Left ventricle myocardium inferior (tissue), 1 donor: Measurements from ENCODE around the gene TMEM101. TPM values are rescaled to one million over a fixed set of nuclear protein-coding genes. Genes with fewer than 3 reads are reported as not detected.

Experiments
- DNase-seq: peaks from one replicate; pipeline ENCODE4 v3.0.0-alpha.2; 2020
- H3K27ac ChIP-seq: fragments of 200-600 bp; replicated peaks from 2 replicates; pipeline ENCODE4 v1.8.0; 2021
- H3K27me3 ChIP-seq: fragments of 200-600 bp; 2 replicates; pipeline ENCODE4 v1.8.0; 2021; ENCODE audit warnings: low read depth
- H3K36me3 ChIP-seq: fragments of 200-600 bp; 2 replicates; pipeline ENCODE4 v1.8.0; 2021
- H3K4me1 ChIP-seq: fragments of 200-600 bp; 2 replicates; pipeline ENCODE4 v1.8.0; 2021
- H3K4me3 ChIP-seq: fragments of 200-600 bp; 2 replicates; pipeline ENCODE4 v1.8.0; 2021; ENCODE audit warnings: mild to moderate bottlenecking, moderate library complexity
- H3K9me3 ChIP-seq: fragments of 200-600 bp; replicated peaks from 2 replicates; pipeline ENCODE4 v1.8.0; 2021
- CTCF ChIP-seq: fragments of 200-600 bp; IDR thresholded peaks from 2 replicates; pipeline ENCODE4 v1.8.0; 2021; ENCODE audit warnings: antibody characterized with exemption, mild to moderate bottlenecking, borderline replicate concordance
- intact Hi-C: fragments of 100-400 bp; cut with micrococcal nuclease; formaldehyde crosslinking; loops from one replicate; pipeline ENCODE4 v1.11.0; 2022
- total RNA-seq: library from RNA; stranded (reverse); fragmentation: NEBNext Ultra II Directional; extraction: Animal tissue kit (Norgen Biotek cat#: 25700); gene quantifications from one replicate; pipeline ENCODE4 v1.2.1, GENCODE V29; 2021
- donor health status: DM: no; HTN: yes; CAD: no; lungs with severe emphysema.

Gene TMEM101
- total RNA-seq, 1 donor from 2014 or later: 18.3 TPM

- Histone ChIP-seq H3K27me3 (peaks cover 54% of the 10 kb centered on the region), H3K4me3 (peak overlapping the region; percentile 68)
- intact Hi-C loops: no loop called here
These were observed 30.2 kb downstream of the TMEM101 start for GRCh38 chr17:43984521-43984920.

GRCh38 chr17:43983515-43984411, 31.0 kb downstream of the TMEM101 start:
- TF ChIP-seq CTCF: peak; percentile 37
- Histone ChIP-seq H3K4me1 (peaks cover 32% of the 10 kb centered on the region), H3K4me3 (peak overlapping the region; percentile 68), H3K27me3 (peaks cover 55% of the 10 kb centered on the region), H3K27ac (no peak overlapping the region), H3K9me3 (no peaks in the 10 kb centered on the region), H3K36me3 (no peaks in the 10 kb centered on the region)
- intact Hi-C loops: no loop called here
- DNase-seq: no peak

More at GRCh38 chr17:43984521-43984920, 30.2 kb downstream of the TMEM101 start:
- no peak overlapping the region for H3K27ac ChIP-seq
- TF ChIP-seq CTCF: no peak
- H3K36me3 ChIP-seq: no peaks in the 10 kb centered on the region
- peaks cover 32% of the 10 kb centered on the region for H3K4me1 ChIP-seq
- no peak for DNase-seq
- no peaks in the 10 kb centered on the region for H3K9me3 ChIP-seq

- TF ChIP-seq CTCF: no peak
- intact Hi-C loops: no loop called here
- Histone ChIP-seq H3K27ac (no peak overlapping the region), H3K27me3 (peaks cover 59% of the 10 kb centered on the region), H3K36me3 (no peaks in the 10 kb centered on the region), H3K9me3 (no peaks in the 10 kb centered on the region), H3K4me3 (peak overlapping the region; percentile 68), H3K4me1 (peaks cover 32% of the 10 kb centered on the region)
- no peak for DNase-seq
These were observed 31.6 kb downstream of the TMEM101 start for GRCh38 chr17:43983196-43983514.

- peaks cover 60% of the 10 kb centered on the region for H3K27me3 ChIP-seq
- intact Hi-C loops: no loop called here
These were observed 32.6 kb downstream of the TMEM101 start for GRCh38 chr17:43982171-43982570.

GRCh38 chr17:43979671-43980070, 35.1 kb downstream of the TMEM101 start:
- no peak for DNase-seq

More at GRCh38 chr17:43982171-43982570, 32.6 kb downstream of the TMEM101 start:
- no peak overlapping the region for H3K4me3 ChIP-seq
- H3K9me3 ChIP-seq: no peaks in the 10 kb centered on the region
- no peak overlapping the region for H3K27ac ChIP-seq
- no peak for DNase-seq
- H3K36me3 ChIP-seq: no peaks in the 10 kb centered on the region
- TF ChIP-seq CTCF: no peak
- H3K4me1 ChIP-seq: peaks cover 24% of the 10 kb centered on the region

More at GRCh38 chr17:43979671-43980070, 35.1 kb downstream of the TMEM101 start:
- Histone ChIP-seq H3K4me1 (peaks cover 13% of the 10 kb centered on the region), H3K27ac (no peak overlapping the region), H3K36me3 (no peaks in the 10 kb centered on the region), H3K27me3 (peaks cover 54% of the 10 kb centered on the region), H3K9me3 (no peaks in the 10 kb centered on the region), H3K4me3 (no peak overlapping the region)
- no peak for TF ChIP-seq CTCF
- intact Hi-C loops: no loop called here
